Measurements from ENCODE around the gene GATAD2B. TPM values are rescaled to one million over a fixed set of nuclear protein-coding genes. Genes with fewer than 3 reads are reported as not detected.

The GATAD2B gene
- total RNA-seq, 1 experiment from 2014 or later: 8.9 TPM

DNA sequence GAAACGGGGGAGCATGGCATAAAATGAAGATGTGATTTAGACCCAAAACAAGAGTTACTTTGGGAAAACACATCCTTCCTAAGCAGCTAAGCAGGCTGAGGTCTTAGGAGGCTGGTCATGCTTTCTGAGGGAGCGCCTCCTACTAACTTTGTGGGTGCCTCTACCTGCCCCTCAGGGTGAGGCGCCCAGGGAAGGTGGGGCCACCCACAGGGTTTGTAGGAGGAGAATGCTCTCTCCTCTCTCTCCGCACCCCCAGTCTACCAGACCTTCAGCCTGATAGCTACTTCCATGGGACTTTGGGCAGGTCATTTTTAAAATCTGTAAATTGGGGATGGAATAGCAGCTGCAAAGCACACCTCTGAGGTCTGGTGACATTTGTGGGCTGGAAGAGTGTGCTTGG, 123.8 kb downstream of the GATAD2B start:
- Histone ChIP-seq H3K4me3 (ENCODE audit: insufficient read depth, low read depth, low read length) (no peak overlapping the region), H3K27me3 (ENCODE audit: control insufficient read depth, insufficient read depth, low read length) (no peaks in the 10 kb centered on the region), H3K36me3 (replicated peaks; ENCODE audit: control insufficient read depth, insufficient read depth, low read length) (no peaks in the 10 kb centered on the region; the same call in none of the 2 replicates)
- DNase-seq: peak; percentile 38

DNA sequence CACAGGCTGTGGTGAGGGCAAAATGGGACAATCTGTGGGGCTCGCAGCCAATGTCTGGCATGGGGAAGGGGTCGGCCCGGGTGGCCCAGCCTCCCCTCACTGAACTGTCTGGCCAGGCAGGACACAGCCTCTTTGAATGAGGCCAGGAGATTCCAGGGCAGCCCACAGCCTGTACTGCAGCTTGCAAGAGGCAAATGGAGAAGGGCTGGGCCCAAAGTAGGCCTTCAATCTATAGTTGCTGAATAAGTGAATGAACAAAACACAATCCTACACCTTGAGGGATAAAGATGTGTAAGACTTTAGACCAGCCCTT, 124.3 kb downstream of the GATAD2B start:
- H3K4me3 ChIP-seq (ENCODE audit: insufficient read depth, low read depth, low read length): no peak overlapping the region
- no peaks in the 10 kb centered on the region for H3K27me3 ChIP-seq (ENCODE audit: control insufficient read depth, insufficient read depth, low read length)
- H3K36me3 ChIP-seq (replicated peaks; ENCODE audit: control insufficient read depth, insufficient read depth, low read length): no peaks in the 10 kb centered on the region; the same call in none of the 2 replicates
- DNase-seq: peak; percentile 47

DNA sequence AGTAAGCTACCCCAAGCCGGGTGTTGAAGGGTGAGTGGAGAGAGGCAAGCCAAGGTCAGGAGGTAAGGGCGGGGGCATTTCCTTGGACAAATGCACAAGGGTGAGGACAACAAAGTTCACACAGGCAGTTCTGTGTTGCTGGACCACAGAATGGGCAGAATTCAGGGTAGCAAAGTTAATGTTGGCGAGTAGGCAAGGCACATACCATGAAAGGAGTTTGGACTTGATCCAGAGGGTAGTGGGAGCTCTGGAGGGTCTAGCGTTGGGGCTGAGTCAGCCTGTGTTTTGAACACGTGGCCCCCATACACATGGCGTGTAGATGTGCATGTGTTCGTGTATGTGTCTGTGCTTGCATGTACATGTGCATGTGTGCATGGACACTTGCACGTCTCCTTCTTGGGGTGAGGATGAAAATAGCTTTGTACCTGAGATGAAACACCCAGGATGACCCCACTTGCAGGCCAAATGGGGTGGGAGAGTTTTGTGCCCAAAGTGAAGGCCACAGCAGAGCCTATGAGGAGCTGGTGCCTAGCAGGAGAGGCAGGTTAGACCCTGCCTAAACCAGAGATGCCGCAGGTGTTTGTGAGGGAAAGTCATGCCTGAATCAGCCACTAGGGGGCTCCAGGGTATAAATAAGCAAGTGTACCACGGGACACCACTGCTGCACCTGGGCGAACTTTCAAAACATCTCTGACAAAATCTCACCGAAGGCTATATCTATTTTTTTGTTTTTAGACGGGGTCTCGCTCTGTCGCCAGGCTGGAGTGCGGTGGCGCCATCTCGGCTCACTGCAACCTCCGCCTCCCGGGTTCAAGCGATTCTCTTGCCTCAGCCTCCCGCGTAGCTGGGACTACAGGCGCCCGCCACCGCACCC, 125.7 kb downstream of the GATAD2B start:
- H3K36me3 ChIP-seq (replicated peaks; ENCODE audit: control insufficient read depth, insufficient read depth, low read length): no peaks in the 10 kb centered on the region; the same call in 1 of the 2 replicates

DNA sequence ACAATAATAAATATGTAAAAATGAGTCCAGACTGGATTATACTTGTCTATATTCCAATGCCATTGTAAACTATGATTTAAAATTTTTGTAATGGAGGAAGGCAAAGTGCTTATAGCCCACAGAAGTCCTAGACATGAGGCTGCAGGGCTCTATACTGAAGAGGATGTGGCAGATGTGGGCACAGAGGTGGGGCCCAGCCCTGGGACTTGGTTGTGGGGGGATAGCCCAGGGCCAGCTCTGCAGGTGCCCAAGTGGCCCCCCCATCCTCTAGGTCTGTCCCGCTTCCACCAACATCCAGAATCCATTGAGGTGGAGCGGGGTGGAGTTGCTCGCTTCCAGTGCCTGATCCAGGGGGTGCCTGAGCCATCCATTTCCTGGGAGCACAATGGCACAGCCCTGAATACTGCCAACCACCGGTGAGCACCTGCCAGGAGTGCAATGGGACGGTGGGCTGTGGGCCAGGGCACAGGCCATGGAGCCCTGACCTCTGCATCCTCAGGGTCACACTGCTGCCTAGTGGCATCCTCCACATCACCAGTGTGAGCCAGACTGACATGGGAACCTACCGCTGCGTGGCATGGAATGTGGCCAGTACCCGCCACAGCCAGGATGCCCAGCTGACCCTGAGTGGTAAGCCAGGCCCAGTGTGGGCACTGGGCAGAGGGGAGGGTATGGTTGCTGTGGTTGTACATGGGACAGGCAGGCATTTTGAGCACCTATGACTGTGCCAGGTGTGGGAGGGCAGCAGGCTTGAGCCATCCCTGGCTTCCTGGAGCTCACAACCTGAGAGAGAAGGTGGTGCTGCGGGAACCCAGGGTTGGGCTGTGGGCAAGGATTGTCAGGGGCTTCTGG, 126.6 kb downstream of the GATAD2B start:
- no peaks in the 10 kb centered on the region; the same call in 1 of the 2 replicates for H3K36me3 ChIP-seq (replicated peaks; ENCODE audit: control insufficient read depth, insufficient read depth, low read length)
- H3K4me3 ChIP-seq (ENCODE audit: insufficient read depth, low read depth, low read length): no peak overlapping the region
- DNase-seq: peak; percentile 36
- no peaks in the 10 kb centered on the region for H3K27me3 ChIP-seq (ENCODE audit: control insufficient read depth, insufficient read depth, low read length)

More for the DNA sequence above, 125.7 kb downstream of the GATAD2B start:
- peak; percentile 95 for DNase-seq
- Histone ChIP-seq H3K27me3 (ENCODE audit: control insufficient read depth, insufficient read depth, low read length) (no peaks in the 10 kb centered on the region), H3K4me3 (ENCODE audit: insufficient read depth, low read depth, low read length) (no peak overlapping the region)

DNA sequence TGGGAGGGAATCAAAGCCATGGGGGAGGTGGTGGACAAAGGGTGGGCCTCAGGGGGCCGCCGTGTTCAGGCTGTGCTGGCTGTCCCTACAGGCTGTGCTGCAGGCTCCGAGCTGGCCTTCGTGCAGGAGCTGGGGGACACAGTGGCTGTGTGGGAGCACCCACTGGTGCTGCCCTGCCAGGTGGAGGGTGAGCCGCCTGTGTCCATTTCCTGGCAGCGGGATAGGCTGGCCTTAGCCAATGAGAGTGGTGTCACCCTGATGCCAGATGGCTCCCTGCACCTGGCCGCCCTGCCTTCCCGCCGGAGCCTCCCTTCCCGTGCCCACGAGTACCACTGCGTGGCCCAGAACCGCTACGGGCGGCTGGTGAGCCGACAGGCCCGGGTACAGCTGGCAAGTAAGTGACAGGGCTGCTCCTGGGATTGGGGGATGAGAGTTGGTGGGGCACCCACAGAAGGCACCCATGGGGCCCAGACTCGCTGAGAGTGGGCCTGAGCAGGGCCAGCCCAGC, 127.4 kb downstream of the GATAD2B start:
- no peaks in the 10 kb centered on the region for H3K27me3 ChIP-seq (ENCODE audit: control insufficient read depth, insufficient read depth, low read length)
- no peak overlapping the region for H3K4me3 ChIP-seq (ENCODE audit: insufficient read depth, low read depth, low read length)
- H3K36me3 ChIP-seq (replicated peaks; ENCODE audit: control insufficient read depth, insufficient read depth, low read length): no peaks in the 10 kb centered on the region; the same call in 1 of the 2 replicates
- no peak for DNase-seq

DNA sequence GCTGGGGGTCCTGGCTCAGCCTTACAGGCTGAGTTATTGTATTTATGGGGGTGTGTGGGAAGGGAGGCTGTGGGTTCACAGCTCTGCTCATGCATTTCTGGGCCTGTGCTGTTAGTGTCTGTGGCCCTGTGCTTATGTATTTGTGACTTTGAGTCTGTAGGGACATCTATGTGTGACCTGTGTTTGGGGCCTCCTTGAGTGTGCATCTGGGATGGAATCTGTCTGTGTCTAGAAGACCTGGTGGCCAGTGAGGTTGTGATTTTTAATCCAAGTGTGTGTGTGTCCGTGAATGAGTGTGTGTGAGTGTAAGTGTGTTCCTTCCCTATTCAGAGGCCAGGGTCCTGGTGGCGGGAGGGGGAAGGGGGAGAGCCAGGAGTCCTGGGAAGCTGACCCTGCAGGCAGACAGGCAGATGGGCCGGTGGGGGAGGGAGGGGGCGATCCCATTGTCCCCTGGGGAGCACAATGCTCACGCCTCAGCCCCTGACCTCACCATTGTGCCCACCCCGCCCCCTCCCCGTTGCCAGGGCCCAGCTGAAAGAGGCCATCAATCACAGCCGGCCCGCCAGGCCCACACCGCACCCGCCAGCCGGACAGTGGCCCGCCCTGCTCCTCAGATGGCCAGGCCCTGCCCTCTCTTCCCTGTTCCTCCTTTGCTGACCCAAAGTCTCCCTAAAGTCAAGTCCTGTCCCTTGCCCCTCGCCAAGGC, 128.0 kb downstream of the GATAD2B start:
- Histone ChIP-seq H3K27me3 (ENCODE audit: control insufficient read depth, insufficient read depth, low read length) (no peaks in the 10 kb centered on the region), H3K4me3 (ENCODE audit: insufficient read depth, low read depth, low read length) (no peak overlapping the region), H3K36me3 (replicated peaks; ENCODE audit: control insufficient read depth, insufficient read depth, low read length) (no peaks in the 10 kb centered on the region; the same call in 1 of the 2 replicates)
- peak; percentile 81 for DNase-seq

DNA sequence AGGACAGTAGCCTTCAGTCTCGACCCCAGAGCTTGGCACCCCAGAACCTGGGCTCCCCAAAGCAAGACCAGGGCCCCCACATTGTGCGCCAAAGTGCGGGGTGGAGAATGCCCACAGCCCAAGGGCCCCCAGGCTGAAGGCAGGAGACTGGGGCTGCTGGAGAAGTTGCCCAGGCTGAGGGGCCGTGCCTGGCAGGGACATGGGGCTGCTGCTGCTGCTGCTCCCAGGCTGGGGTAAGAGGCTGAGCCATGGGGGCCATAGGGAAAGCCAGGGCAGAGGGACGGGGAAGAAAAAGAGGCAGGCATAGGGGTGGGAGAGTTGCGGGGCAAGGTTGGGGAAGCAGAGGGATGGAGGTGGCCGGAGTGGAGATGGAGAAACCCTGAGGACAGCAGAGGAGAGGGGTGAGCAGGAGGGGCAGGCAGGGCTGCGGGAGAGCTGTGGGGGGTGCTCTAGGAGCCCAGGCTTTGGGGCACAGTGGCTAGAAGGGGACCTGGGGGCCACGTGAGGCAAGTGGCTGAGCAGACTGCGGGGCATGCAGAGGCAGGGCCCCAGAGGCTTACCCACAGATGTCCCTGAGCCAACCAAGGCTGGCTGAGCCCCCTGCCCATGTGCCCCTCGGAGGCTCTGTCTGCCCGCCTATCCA, 128.7 kb downstream of the GATAD2B start:
- no peak overlapping the region for H3K4me3 ChIP-seq (ENCODE audit: insufficient read depth, low read depth, low read length)
- H3K36me3 ChIP-seq (replicated peaks; ENCODE audit: control insufficient read depth, insufficient read depth, low read length): no peaks in the 10 kb centered on the region
- no peaks in the 10 kb centered on the region for H3K27me3 ChIP-seq (ENCODE audit: control insufficient read depth, insufficient read depth, low read length)
- DNase-seq: peak; percentile 67

DNA sequence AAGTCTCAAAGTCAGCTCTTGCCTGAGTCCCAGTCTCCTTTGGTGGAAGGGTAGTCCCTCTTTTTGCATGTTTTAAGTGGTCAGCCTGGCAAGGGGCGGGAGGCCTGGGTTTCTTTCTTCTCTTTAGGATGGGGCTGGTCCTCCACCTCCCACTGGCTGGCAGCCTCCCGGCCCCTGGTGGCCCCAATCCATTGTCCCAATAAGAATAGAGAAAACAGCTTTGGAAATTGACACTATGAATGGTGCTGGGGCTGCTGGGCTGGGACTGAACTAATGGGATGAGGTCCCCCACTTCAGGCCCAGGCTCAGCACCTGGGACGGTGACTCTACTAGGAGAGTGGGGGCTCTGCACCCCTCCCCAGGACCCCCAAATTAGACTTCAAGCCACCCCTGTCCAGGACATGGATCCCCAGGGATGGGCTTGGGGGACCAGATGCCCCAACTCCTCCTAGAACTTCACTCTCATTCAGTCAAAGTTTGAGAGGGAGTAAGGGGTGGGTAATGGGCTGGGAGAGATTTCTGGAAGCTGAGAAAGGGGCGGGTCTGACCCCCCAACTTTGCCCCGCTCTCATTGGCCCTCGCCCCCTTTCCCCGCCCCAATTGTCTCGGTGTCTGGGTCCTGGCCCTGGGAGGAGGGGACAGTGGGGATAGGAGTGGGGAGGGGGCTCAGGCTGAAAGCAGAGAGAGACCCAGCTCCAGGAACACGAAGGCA, 129.4 kb downstream of the GATAD2B start:
- DNase-seq: peak; percentile 81
- no peak overlapping the region for H3K4me3 ChIP-seq (ENCODE audit: insufficient read depth, low read depth, low read length)
- H3K27me3 ChIP-seq (ENCODE audit: control insufficient read depth, insufficient read depth, low read length): no peaks in the 10 kb centered on the region
- H3K36me3 ChIP-seq (replicated peaks; ENCODE audit: control insufficient read depth, insufficient read depth, low read length): no peaks in the 10 kb centered on the region

DNA sequence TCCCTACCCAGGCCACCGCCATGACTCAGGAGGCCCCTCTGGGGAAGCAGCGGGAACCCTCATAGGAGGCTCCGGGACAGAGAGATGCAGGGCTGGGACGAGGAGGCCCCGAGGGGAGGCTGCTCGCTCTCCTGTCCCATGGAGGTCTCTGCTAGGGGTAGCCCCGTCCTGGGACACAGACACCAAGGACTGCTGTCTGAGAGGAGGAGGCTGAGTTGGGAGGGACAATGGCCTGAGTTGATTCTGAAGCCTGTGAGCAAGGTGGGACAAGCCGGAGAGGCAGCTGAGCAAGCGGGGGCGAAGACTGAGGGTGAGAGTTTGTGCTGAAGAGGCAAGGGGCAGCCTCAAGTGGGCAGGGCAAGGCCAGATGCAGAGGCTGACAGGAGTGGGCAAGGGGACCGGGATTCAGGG, 130.1 kb downstream of the GATAD2B start:
- no peaks in the 10 kb centered on the region for H3K36me3 ChIP-seq (replicated peaks; ENCODE audit: control insufficient read depth, insufficient read depth, low read length)
- no peaks in the 10 kb centered on the region for H3K27me3 ChIP-seq (ENCODE audit: control insufficient read depth, insufficient read depth, low read length)
- DNase-seq: peak; percentile 58
- H3K4me3 ChIP-seq (ENCODE audit: insufficient read depth, low read depth, low read length): no peak overlapping the region

DNA sequence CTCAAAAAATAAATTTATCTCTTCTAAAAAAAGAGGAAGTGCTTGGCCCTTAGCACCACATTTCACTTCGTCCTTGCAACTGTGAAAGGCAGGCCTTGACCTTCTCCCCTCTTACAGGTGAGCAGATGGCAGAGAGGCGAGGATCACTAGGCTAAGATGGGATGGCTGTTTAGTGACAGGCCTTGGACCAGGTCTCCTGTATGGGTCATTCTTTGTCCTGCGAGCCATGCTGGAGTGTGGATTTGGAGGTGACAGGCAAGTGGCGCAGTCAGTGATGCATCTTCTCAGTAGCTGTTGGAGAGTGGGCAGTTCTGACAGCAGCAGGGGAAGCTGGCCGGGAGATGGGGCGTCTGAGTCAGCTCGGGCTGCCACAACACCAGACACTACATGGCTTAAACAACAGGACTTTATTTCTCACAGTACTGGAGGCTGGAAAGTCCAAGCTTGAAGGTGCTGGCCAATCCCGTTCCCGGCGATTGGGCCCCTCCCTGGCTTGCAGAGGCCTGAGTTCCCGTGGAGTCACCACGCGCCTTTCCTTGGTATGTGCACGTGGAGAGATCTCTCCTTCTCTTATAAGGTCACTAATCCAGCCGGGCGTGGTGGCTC, 131.0 kb downstream of the GATAD2B start:
- Histone ChIP-seq H3K36me3 (replicated peaks; ENCODE audit: control insufficient read depth, insufficient read depth, low read length) (no peaks in the 10 kb centered on the region), H3K4me3 (ENCODE audit: insufficient read depth, low read depth, low read length) (no peak overlapping the region), H3K27me3 (ENCODE audit: control insufficient read depth, insufficient read depth, low read length) (no peaks in the 10 kb centered on the region)
- peak; percentile 39 for DNase-seq

DNA sequence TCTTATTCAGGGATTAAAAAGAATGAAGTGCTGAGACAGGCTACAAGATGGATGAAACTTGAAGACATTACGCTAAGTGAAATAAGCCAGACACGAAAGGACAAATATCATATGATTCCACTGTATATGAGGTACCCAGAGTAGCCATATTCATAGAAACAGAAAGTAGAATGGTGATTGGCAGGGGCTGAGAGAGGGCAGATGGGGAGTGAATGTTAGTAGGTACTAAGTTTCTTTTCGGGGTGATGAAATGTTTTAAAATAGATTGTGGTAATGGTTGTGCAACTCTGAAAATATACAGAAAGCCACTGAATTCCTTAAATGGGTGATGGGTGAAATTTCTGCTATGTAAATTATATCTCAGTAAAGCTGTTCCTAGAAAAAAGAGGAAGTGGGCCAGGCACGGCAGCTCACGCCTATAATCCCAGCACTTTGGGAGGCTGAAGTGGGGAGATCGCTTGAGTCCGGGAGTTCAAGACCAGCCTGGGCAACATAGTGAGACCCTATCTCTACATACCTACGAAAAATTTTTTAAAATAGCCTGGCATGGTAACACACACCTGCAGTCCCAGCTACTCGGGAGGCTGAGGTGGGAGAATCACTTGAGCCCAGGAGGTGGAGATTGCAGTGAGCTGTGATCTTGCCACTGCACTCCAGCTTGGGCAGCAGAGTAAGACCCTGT, 131.7 kb downstream of the GATAD2B start:
- no peak overlapping the region for H3K4me3 ChIP-seq (ENCODE audit: insufficient read depth, low read depth, low read length)
- DNase-seq: no peak
- no peaks in the 10 kb centered on the region for H3K27me3 ChIP-seq (ENCODE audit: control insufficient read depth, insufficient read depth, low read length)
- no peaks in the 10 kb centered on the region for H3K36me3 ChIP-seq (replicated peaks; ENCODE audit: control insufficient read depth, insufficient read depth, low read length)

DNA sequence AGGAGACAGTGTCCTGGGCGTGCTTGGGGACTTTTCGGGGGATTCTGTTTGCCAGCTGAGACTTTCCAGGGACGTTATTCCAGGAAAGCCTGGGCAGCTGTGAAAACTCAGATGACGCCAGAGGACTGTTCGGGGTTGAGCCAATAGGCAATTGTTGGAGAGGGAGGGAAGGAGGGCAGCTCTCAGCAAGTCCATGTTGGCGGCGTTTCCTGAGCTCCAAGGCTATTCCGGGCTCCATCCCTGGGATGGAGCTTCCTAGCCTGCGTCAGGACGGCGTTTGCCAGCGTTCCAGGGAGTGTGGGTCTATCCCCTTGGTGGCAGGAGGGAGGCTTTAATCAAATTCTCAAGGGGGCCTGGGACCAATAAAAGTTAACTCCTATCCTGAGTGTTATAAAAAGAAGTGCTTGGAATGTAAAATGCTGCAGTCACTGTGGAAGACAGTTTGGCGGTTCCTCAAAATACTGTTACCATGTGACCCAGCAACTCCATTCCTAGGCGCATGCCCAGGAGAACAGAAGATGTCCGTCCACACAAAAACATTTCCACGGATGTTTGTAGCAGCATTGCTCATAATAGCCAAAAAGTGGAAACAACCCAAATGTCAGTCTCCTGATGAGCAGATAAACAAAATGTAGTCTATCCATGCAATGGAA, 132.3 kb downstream of the GATAD2B start:
- Histone ChIP-seq H3K36me3 (replicated peaks; ENCODE audit: control insufficient read depth, insufficient read depth, low read length) (no peaks in the 10 kb centered on the region), H3K27me3 (ENCODE audit: control insufficient read depth, insufficient read depth, low read length) (no peaks in the 10 kb centered on the region), H3K4me3 (ENCODE audit: insufficient read depth, low read depth, low read length) (no peak overlapping the region)
- peak; percentile 36 for DNase-seq
